GM21367 (cell line): ENCODE data around the gene GAL3ST1.

Experiments
- ATAC-seq: cut with Tn5 transposase; IDR thresholded peaks from one replicate; pipeline ENCODE4 v1.9.1; 2021; ENCODE audit not compliant: unreplicated experiment

GAL3ST1 gene

GRCh38 chr22:30537083-30537731 lies 37.3 kb downstream of the GAL3ST1 start:
- no peak for ATAC-seq

GRCh38 chr22:30535182-30535581 lies 39.3 kb downstream of the GAL3ST1 start:
- no peak for ATAC-seq

GRCh38 chr22:30531651-30532608 lies 42.5 kb downstream of the GAL3ST1 start:
- no peak for ATAC-seq

- no peak for ATAC-seq
Observed at GRCh38 chr22:30526656-30527055, 47.8 kb downstream of the GAL3ST1 start.

GRCh38 chr22:30523646-30524489 lies 50.6 kb downstream of the GAL3ST1 start:
- ATAC-seq, result no peak

- ATAC-seq, result no peak
Observed at GRCh38 chr22:30521368-30522156, 52.9 kb downstream of the GAL3ST1 start.

- no peak for ATAC-seq
Observed at GRCh38 chr22:30519842-30520425, 54.5 kb downstream of the GAL3ST1 start.

- ATAC-seq, result no peak
Observed at GRCh38 chr22:30516731-30517130, 57.7 kb downstream of the GAL3ST1 start.

GRCh38 chr22:30516273-30516672 lies 58.2 kb downstream of the GAL3ST1 start:
- no peak for ATAC-seq

- no peak for ATAC-seq
Observed at GRCh38 chr22:30514252-30514651, 60.2 kb downstream of the GAL3ST1 start.

- no peak for ATAC-seq
Observed at GRCh38 chr22:30513462-30513861, 61.0 kb downstream of the GAL3ST1 start.

- ATAC-seq, result no peak
Observed at GRCh38 chr22:30511911-30512310, 62.6 kb downstream of the GAL3ST1 start.

- no peak for ATAC-seq
Observed at GRCh38 chr22:30511109-30511508, 63.4 kb downstream of the GAL3ST1 start.

GRCh38 chr22:30508216-30508615 lies 66.2 kb downstream of the GAL3ST1 start:
- ATAC-seq, result no peak

GRCh38 chr22:30507670-30508069 lies 66.8 kb downstream of the GAL3ST1 start:
- no peak for ATAC-seq

- no peak for ATAC-seq
Observed at GRCh38 chr22:30506507-30506968, 67.9 kb downstream of the GAL3ST1 start.
